Breast epithelium (tissue), 4 donors: ENCODE data around the gene CYP39A1. TPM values are rescaled to one million over a fixed set of nuclear protein-coding genes. Genes with fewer than 3 reads are reported as not detected.
A peak's percentile ranks its signal among the peaks of the same experiment; 100 is the strongest.

ENCODE experiments used
- DNase-seq, 2 donors: peaks; one replicate each; pipeline ENCODE4 v3.0.0-alpha.2; 2019; ENCODE audit warnings: low spot score in 2 of 2
- H3K27ac ChIP-seq, 2 donors: fragments of 200-600 bp; sonication (generic) in 1 of 2; one replicate each; pipeline ENCODE4 v1.5.1; 2016 to 2019; ENCODE audit warnings: mild to moderate bottlenecking in 1 of 2
- H3K27me3 ChIP-seq, 2 donors: fragments of 200-600 bp; sonication (generic) in 1 of 2; one replicate each; pipeline versions ENCODE4 v1.5.1 to v1.6.0; 2017 to 2019; ENCODE audit warnings: control low read depth in 1 of 2, mild to moderate bottlenecking in 1 of 2
- H3K36me3 ChIP-seq: fragments of 200-600 bp; one replicate; pipeline ENCODE4 v1.5.1; 2019
- H3K4me1 ChIP-seq, 2 donors: fragments of 200-600 bp; sonication (generic); one replicate each; pipeline ENCODE4 v1.5.1; 2016 to 2019; ENCODE audit warnings: control low read depth in 1 of 2
- H3K4me3 ChIP-seq, 3 donors: fragments of 200-600 bp; sonication (generic); 1 replicate in 2 of 3; 2 replicates in 1 of 3; pipeline ENCODE4 v1.5.1; 2016 to 2019; ENCODE audit warnings: mild to moderate bottlenecking in 3 of 3, moderate library complexity in 2 of 3
- H3K9me3 ChIP-seq, 2 donors: fragments of 200-600 bp; sonication (generic) in 1 of 2; one replicate each; pipeline ENCODE4 v1.5.1; 2016 to 2019; ENCODE audit warnings: control low read depth in 1 of 2
- POLR2A ChIP-seq: fragments of 450-650 bp; IDR thresholded peaks from one replicate; pipeline ENCODE4 v1.6.1; 2016; ENCODE audit warnings: antibody characterized with exemption, mild to moderate bottlenecking, moderate library complexity
- POLR2AphosphoS5 ChIP-seq, 3 donors: sonication (generic); formaldehyde crosslinking; IDR thresholded peaks; one replicate each; pipeline ENCODE4 v1.6.1; 2017; ENCODE audit warnings: antibody characterized with exemption in 3 of 3
- intact Hi-C: fragments of 100-400 bp; cut with DNase I; formaldehyde crosslinking; loops from one replicate; pipeline ENCODE4 v1.15.1; 2023; ENCODE audit warnings: low total_unique reads
- total RNA-seq, 3 donors: library from RNA; depleted of rRNA; stranded (reverse); fragments of >200 nt; gene quantifications; one replicate each; pipeline ENCODE4 v1.1.0, GENCODE V29; 2016
- TF ChIP-seq, protein P1 (sequence below), 3 donors: fragments of 450-650 bp; IDR thresholded peaks; one replicate each; pipeline ENCODE4 v1.5.1; 2016 to 2017; ENCODE audit warnings: antibody characterized with exemption in 3 of 3, mild to moderate bottlenecking in 3 of 3, moderate library complexity in 3 of 3

The CYP39A1 gene, protein sequence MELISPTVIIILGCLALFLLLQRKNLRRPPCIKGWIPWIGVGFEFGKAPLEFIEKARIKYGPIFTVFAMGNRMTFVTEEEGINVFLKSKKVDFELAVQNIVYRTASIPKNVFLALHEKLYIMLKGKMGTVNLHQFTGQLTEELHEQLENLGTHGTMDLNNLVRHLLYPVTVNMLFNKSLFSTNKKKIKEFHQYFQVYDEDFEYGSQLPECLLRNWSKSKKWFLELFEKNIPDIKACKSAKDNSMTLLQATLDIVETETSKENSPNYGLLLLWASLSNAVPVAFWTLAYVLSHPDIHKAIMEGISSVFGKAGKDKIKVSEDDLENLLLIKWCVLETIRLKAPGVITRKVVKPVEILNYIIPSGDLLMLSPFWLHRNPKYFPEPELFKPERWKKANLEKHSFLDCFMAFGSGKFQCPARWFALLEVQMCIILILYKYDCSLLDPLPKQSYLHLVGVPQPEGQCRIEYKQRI
- 10 to 100 TPM in 1 of 3 donors, 1 to 10 TPM in 2; 1.6 to 12.3 (median 6.9) TPM for total RNA-seq

DNA sequence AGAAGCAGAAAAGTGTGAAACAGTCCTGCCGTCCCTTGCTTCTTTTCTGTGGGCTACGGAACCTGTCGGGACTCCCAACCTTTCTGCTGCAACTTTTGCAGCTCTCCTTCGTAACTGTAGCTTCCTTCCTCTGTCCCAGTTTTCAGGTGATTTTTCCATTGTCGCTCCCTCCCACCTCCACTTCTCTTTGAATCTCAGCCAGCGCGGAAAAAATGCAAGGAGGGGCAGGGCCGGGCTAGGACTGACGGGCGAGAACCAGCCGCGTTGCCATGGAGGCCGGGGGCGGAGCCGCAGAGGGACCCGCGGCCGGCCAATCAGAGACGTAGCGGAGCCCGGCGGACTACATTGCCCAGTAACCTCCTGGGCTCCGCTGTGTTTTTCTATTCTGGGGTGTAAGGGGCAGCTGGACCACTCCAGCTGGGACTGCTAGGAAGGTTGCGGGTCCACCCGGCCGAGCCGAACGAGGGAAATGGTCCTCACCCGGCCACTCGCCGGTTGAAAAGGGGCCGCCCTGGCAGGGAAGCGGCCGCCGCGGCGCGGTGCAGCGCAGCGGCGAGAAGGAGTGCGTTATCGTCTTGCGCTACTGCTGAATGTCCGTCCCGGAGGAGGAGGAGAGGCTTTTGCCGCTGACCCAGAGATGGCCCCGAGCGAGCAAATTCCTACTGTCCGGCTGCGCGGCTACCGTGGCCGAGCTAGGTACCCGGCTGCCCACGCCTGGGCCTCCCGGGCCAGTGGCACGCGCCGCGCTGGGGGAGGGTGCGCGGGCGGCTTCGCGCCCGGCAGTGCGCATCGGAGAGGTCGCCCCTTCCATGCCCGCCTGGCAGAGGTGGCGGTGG lies at the start of gene CYP39A1, which contains the start of gene SLC25A27:
CYP39A1 (minus strand) TSS at position 216 of the 836 bp plus-strand sequence. CDS start 236 bp downstream, outside the sequence.
SLC25A27 (plus strand) TSS at position 373 of the 836 bp plus-strand sequence; CDS start at position 591, 218 bp downstream.
- TF ChIP-seq, protein P1, sequence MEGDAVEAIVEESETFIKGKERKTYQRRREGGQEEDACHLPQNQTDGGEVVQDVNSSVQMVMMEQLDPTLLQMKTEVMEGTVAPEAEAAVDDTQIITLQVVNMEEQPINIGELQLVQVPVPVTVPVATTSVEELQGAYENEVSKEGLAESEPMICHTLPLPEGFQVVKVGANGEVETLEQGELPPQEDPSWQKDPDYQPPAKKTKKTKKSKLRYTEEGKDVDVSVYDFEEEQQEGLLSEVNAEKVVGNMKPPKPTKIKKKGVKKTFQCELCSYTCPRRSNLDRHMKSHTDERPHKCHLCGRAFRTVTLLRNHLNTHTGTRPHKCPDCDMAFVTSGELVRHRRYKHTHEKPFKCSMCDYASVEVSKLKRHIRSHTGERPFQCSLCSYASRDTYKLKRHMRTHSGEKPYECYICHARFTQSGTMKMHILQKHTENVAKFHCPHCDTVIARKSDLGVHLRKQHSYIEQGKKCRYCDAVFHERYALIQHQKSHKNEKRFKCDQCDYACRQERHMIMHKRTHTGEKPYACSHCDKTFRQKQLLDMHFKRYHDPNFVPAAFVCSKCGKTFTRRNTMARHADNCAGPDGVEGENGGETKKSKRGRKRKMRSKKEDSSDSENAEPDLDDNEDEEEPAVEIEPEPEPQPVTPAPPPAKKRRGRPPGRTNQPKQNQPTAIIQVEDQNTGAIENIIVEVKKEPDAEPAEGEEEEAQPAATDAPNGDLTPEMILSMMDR (IDR thresholded peaks at IDR 0.05): peak in 1 of 3 donors; percentile 7
- TF ChIP-seq POLR2AphosphoS5 (IDR thresholded peaks at IDR 0.05) (peak in 2 of 3 donors; percentile 38 to 58), POLR2A (peak; percentile 12)
- intact Hi-C loops: no loop called here
- Histone ChIP-seq H3K27me3 (no peaks in the 10 kb centered on the region), H3K4me1 (no peaks in the 10 kb centered on the region), H3K36me3 (no peaks in the 10 kb centered on the region), H3K9me3 (no peaks in the 10 kb centered on the region), H3K27ac (peak within 1 kb of the TSS; percentile 85 to 89), H3K4me3 (peak within 1 kb of the TSS; percentile 77 to 94 (median 91))
- DNase-seq: peak; percentile 90 to 92

DNA sequence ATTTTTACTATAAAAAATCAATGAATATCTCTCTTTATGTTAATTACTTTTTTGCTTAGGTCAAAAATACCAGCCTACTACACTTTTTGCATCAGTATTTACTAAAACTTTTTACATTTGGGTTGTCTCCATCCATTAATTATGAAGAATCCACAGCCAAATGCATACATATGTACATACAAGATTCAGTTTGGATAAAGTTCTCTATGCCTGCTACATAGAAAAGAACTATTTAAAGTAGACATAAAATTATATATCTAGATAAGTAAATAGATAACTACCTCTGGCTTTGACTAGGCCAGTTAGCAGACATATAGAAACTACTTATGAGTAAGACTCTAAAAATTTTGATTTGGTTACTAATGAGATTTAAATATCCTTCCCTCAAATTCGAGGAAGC lies 47.4 kb upstream of the CYP39A1 start:
- DNase-seq: no peak
- intact Hi-C loops: no loop called here
- no peaks in the 10 kb centered on the region for H3K4me1 ChIP-seq
- H3K27ac ChIP-seq: no peak overlapping the region
- H3K4me3 ChIP-seq: no peak overlapping the region
- no peaks in the 10 kb centered on the region for H3K9me3 ChIP-seq
- H3K36me3 ChIP-seq: no peaks in the 10 kb centered on the region
- TF ChIP-seq POLR2A (no peak), POLR2AphosphoS5 (IDR thresholded peaks at IDR 0.05) (no peak)
- TF ChIP-seq, protein P1 (IDR thresholded peaks at IDR 0.05): no peak
- no peaks in the 10 kb centered on the region for H3K27me3 ChIP-seq

DNA sequence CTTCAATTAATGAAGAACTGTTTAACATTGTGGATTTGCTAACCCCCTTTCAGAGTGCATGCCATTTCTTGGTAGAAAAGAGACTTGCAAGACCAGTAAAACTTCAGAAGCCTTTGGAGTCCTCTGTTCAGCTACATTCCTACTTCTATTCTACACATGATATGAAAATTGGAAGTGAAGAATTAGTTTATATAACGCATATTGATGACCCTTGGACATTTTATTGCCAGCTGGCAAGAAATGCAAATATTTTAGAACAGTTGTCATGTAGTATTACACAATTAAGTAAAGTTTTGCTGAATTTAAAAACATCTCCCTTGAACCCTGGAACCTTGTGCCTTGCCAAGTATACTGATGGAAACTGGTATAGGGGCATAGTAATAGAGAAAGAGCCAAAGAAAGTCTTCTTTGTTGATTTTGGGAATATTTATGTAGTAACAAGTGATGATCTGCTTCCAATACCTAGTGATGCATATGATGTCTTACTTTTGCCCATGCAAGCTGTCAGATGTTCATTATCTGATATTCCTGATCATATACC lies 38.4 kb upstream of the CYP39A1 start:
- TF ChIP-seq POLR2A (no peak), POLR2AphosphoS5 (IDR thresholded peaks at IDR 0.05) (no peak)
- intact Hi-C loops: no loop called here
- H3K9me3 ChIP-seq: peaks cover 0 to 5% of the 10 kb centered on the region in 2 donors

DNA sequence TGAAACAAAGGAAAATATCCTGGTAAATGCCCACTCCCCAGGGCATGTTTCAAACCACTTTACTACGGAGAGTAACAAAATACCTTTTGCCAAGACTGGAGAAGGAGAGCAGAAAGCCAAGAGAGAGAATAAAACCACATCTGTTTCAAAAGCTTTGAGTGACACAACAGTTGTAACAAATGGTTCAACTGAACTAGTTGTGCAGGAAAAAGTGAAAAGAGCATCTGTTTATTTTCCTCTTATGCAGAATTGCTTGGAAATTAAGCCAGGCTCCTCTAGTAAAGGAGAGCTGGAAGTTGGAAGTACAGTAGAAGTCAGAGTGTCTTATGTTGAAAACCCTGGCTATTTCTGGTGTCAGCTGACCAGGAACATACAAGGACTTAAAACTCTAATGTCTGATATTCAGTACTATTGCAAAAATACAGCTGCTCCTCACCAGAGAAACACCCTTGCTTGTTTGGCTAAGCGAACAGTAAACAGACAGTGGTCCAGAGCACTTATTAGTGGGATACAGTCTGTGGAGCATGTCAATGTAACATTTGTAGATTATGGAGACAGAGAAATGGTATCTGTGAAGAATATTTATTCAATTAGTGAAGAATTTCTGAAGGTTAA lies 37.6 kb upstream of the CYP39A1 start:
- intact Hi-C loops: no loop called here
- no peak for DNase-seq
- no peak overlapping the region for H3K27ac ChIP-seq
- no peaks in the 10 kb centered on the region for H3K4me1 ChIP-seq
- H3K27me3 ChIP-seq: no peaks in the 10 kb centered on the region
- H3K4me3 ChIP-seq: no peak overlapping the region
- H3K36me3 ChIP-seq: no peaks in the 10 kb centered on the region
- peaks cover 0 to 5% of the 10 kb centered on the region in 2 donors for H3K9me3 ChIP-seq
- TF ChIP-seq POLR2A (no peak), POLR2AphosphoS5 (IDR thresholded peaks at IDR 0.05) (no peak)
- TF ChIP-seq, protein P1 (IDR thresholded peaks at IDR 0.05): no peak

More for the DNA sequence above, 38.4 kb upstream of the CYP39A1 start:
- Histone ChIP-seq H3K36me3 (no peaks in the 10 kb centered on the region), H3K27ac (no peak overlapping the region), H3K27me3 (no peaks in the 10 kb centered on the region), H3K4me1 (no peaks in the 10 kb centered on the region), H3K4me3 (no peak overlapping the region)
- no peak for DNase-seq

DNA sequence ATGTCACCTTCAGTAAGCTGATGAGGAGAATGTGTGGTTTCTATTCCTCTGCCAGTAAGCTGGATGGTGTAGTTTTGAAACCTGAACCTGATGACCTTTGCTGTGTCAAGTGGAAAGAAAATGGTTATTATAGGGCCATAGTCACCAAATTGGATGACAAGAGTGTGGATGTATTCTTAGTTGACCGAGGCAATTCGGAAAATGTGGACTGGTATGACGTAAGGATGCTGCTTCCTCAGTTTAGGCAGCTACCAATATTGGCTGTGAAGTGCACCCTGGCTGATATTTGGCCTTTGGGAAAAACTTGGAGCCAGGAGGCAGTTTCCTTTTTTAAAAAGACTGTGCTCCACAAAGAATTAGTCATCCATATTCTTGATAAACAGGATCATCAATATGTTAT lies 37.0 kb upstream of the CYP39A1 start:
- DNase-seq: no peak

More for the DNA sequence above, 37.0 kb upstream of the CYP39A1 start:
- no peaks in the 10 kb centered on the region for H3K4me1 ChIP-seq
- TF ChIP-seq, protein P1 (IDR thresholded peaks at IDR 0.05): no peak
- TF ChIP-seq POLR2A: no peak
- no peak for TF ChIP-seq POLR2AphosphoS5 (IDR thresholded peaks at IDR 0.05)
- no peak overlapping the region for H3K27ac ChIP-seq
- intact Hi-C loops: no loop called here
- no peaks in the 10 kb centered on the region for H3K36me3 ChIP-seq
- no peaks in the 10 kb centered on the region for H3K27me3 ChIP-seq
- H3K9me3 ChIP-seq: peaks cover 0 to 5% of the 10 kb centered on the region in 2 donors
- no peak overlapping the region for H3K4me3 ChIP-seq
